DOHH2 (cell line): Measurements from ENCODE around the gene RRP12.

ENCODE experiments used
- EZH2phosphoT487 ChIP-seq: fragments of 200-600 bp; sonication (generic); IDR thresholded peaks from 2 replicates; pipeline ENCODE4 v1.6.1; 2017; ENCODE audit warnings: borderline replicate concordance, mild to moderate bottlenecking, antibody characterized with exemption, low read length, moderate library complexity, mixed read lengths
- TF ChIP-seq, protein P1 (sequence below): fragments of 200-600 bp; sonication (generic); IDR thresholded peaks from one replicate; pipeline ENCODE4 v1.5.1; 2014; ENCODE audit warnings: antibody characterized with exemption, mild to moderate bottlenecking, low read depth, low read length; ENCODE audit not compliant: poor library complexity, severe bottlenecking

DNA sequence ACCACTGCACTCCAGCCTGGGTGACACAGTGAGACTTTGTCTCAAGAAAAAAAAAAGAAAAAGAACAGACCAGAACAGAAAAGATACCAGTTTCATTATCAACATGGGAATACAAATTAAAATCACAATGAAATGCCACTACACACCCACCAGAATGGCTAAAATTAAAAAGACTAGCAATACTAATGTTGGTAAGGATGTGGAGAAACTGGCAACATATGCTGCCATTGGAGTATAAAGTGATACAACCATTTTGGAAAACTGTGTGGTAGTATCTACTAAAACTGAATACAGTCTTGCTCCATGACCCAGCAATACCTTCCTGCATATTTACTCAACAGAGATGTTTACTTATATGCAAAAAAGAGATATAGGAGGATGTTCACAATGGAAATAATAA is 2.9 kb upstream of the RRP12 start:
- TF ChIP-seq, protein P1, sequence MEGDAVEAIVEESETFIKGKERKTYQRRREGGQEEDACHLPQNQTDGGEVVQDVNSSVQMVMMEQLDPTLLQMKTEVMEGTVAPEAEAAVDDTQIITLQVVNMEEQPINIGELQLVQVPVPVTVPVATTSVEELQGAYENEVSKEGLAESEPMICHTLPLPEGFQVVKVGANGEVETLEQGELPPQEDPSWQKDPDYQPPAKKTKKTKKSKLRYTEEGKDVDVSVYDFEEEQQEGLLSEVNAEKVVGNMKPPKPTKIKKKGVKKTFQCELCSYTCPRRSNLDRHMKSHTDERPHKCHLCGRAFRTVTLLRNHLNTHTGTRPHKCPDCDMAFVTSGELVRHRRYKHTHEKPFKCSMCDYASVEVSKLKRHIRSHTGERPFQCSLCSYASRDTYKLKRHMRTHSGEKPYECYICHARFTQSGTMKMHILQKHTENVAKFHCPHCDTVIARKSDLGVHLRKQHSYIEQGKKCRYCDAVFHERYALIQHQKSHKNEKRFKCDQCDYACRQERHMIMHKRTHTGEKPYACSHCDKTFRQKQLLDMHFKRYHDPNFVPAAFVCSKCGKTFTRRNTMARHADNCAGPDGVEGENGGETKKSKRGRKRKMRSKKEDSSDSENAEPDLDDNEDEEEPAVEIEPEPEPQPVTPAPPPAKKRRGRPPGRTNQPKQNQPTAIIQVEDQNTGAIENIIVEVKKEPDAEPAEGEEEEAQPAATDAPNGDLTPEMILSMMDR = no peak
- TF ChIP-seq EZH2phosphoT487 = no peak
